GM13976 (cell line): ENCODE results near the gene VOPP1.

Experiments
- DNase-seq: peaks from one replicate; pipeline ENCODE4 v3.0.0; 2012; ENCODE audit warnings: low spot score
- CTCF ChIP-seq: IDR thresholded peaks from 2 replicates; pipeline ENCODE4 v1.5.1; 2012; ENCODE audit warnings: borderline replicate concordance, mild to moderate bottlenecking; ENCODE audit not compliant: insufficient read depth; ENCODE audit errors: extremely low read depth, missing control alignments, control extremely low read depth
- in situ Hi-C: fragments of 300-500 bp; cut with MboI; formaldehyde crosslinking; loops from one replicate; pipeline ENCODE4 v1.12.0; 2022; ENCODE audit warnings: low sequenced_read_pairs, mixed read lengths, inconsistent platforms; ENCODE audit not compliant: unreplicated experiment

The VOPP1 gene

GRCh38 chr7:55498770-55499169, 73.5 kb downstream of the VOPP1 start:
- TF ChIP-seq CTCF: no peak
- DNase-seq: no peak
- in situ Hi-C loops: no loop called here

DNA sequence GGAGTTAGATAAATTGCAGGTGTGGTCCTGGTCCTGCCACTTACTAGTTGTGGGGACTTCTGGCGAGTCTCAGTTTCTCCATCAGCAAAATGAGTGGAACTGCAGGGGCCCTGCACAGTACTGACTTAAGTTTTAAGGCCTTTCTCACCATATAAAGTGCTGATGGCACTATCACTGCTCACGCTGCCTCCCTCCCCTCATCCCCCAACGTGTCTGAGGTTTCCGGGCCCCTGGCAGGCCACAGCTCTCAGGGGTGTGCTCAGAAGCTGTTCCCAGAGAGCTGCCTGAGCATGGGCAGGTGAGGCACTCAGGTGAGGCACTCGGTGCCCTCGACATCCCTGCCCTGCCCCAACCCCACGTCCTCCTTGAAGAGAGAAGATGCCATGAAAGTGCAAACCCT, 74.2 kb downstream of the VOPP1 start:
- in situ Hi-C loops: no loop called here
- no peak for DNase-seq
- TF ChIP-seq CTCF: no peak

- no peak for DNase-seq
- in situ Hi-C loops: no loop called here
- no peak for TF ChIP-seq CTCF
Measured at GRCh38 chr7:55497521-55497920, 74.8 kb downstream of the VOPP1 start.

- DNase-seq: no peak
- no peak for TF ChIP-seq CTCF
Measured at GRCh38 chr7:55496906-55497305, 75.4 kb downstream of the VOPP1 start.

GRCh38 chr7:55494951-55495350, 77.4 kb downstream of the VOPP1 start:
- in situ Hi-C loops: no loop called here
- TF ChIP-seq CTCF: no peak

More at GRCh38 chr7:55496906-55497305, 75.4 kb downstream of the VOPP1 start:
- in situ Hi-C loops: no loop called here

DNA sequence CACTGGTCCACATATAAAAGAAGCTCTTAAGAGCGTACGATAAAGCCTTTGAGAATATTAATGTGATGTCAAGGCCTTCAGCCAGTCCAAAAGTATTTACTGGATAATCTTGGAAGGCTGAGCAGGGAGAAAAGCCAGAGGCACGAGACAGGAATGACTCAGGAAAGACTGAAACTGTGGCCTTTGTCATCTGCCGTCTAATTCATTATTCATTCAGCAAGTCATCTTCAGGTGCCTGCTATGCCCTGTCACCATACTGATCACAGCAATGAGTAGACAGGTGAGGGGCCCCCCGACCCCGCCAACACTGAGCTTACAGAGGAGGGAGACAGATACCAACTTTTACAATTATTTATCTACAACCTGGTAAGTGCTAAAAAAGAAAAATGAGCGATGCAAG, 78.9 kb downstream of the VOPP1 start:
- in situ Hi-C loops: no loop called here
- no peak for TF ChIP-seq CTCF
- DNase-seq: no peak

More at GRCh38 chr7:55494951-55495350, 77.4 kb downstream of the VOPP1 start:
- DNase-seq: no peak

- in situ Hi-C loops: no loop called here
- no peak for TF ChIP-seq CTCF
- no peak for DNase-seq
Measured at GRCh38 chr7:55491346-55491745, 81.0 kb downstream of the VOPP1 start.
